ENCODE measurements around the gene OSER1. TPM values are rescaled to one million over a fixed set of nuclear protein-coding genes. Genes with fewer than 3 reads are reported as not detected.
A peak's percentile ranks its signal among the peaks of the same experiment; 100 is the strongest.

Gene OSER1
- total RNA-seq, 5 donors from 2014 or later (not counting 1 experiment from before 2014, with no cell fraction given), result 28.7 to 96.7 (median 35.4) TPM

DNA sequence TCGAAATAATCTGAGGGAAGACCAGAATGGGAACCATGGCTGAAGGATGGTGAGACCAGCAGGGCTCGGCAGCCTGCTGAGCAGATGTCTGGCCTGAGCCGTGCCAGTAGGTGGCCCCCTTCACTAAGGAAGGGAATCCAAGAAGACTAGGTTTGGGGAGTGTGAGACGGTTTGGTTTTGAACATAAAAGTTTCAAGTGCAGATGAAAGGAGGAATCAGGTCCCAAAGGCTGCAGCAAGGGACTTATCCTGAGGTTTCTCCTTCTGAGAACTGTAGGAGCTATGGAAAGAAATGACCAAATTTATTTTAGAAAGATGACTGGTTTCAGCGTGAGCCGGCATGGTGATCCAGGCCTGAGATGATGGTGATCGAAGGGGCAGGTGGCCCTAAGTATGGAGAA lies 4.6 kb upstream of the OSER1 start:
- 50% methylated on average over 7 of the region's 7 CpGs for WGBS (ENCODE audit: insufficient coverage)
- peak; percentile 49 to 84 (median 73) for DNase-seq
- ChIA-PET POLR2A (interaction anchor here (0.6 to 1.0 kb wide), 3 partner anchors 96 to 432 kb away, joined by 3 to 7 read pairs (median 4); partner anchors contain the start of gene FITM2 (in 1 of the 2)), CTCF (interaction anchor here (0.8 to 8.2 kb wide), 8 partner anchors 9 to 395 kb away, joined by 3 to 246 read pairs (median 4); partner anchors contain the start of gene FITM2 (in 2 of the 2))
- Mint-ChIP-seq H3K36me3 (peaks cover 14% of the 10 kb centered on the region), H3K4me3 (peak overlapping the region in 1 of 3 donors; percentile 39), H3K9me3 (no peaks in the 10 kb centered on the region), H3K27me3 (no peaks in the 10 kb centered on the region), H3K27ac (peak overlapping the region; percentile 36 to 88), H3K4me1 (peaks cover 68 to 78% (median 78%) of the 10 kb centered on the region in 3 donors)
- ATAC-seq (replicated peaks in 1 of 4), result no peak
- Histone ChIP-seq H3K27me3 (replicated peaks in 1 of 2; ENCODE audit: control insufficient read depth in 2 of 2, extremely low read depth in 1 of 2, insufficient read depth in 2 of 2, low read length in 1 of 2) (no peaks in the 10 kb centered on the region), H3K4me3 (ENCODE audit: control insufficient read depth in 1 of 2, extremely low read depth in 1 of 2, low read length in 1 of 2) (no peak overlapping the region), H3K27ac (ENCODE audit: low read length) (no peak overlapping the region), H3K9me3 (no peaks in the 10 kb centered on the region), H3K4me1 (ENCODE audit: control insufficient read depth in 1 of 2, extremely low read depth in 1 of 2, insufficient read depth in 2 of 2, low read length in 2 of 2) (peaks cover 34 to 58% of the 10 kb centered on the region in 2 experiments), H3K36me3 (ENCODE audit: control insufficient read depth in 2 of 2, extremely low read depth in 1 of 2, insufficient read depth in 1 of 2, low read length in 1 of 2) (peaks cover 0 to 2% of the 10 kb centered on the region in 2 donors)

DNA sequence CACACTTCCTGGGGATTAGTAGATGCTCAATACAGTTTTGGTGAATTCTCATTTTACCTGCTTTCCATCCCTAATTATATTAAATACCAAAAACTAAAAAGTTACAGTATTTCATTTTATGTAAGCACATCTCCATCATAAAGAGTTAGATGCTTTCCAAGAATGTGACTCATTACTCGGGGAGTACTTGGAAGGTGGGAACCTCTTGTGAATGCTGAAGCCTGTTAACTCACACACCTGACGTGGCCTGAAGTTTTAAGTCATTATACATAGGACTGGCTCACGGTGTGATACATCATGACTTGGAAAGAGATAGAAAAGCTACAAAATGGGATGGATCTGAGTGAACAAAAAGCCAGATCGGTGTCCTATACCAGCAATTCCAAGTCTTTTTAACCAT lies 2.2 kb upstream of the OSER1 start:
- Histone ChIP-seq H3K4me1 (ENCODE audit: control insufficient read depth in 1 of 2, extremely low read depth in 1 of 2, insufficient read depth in 2 of 2, low read length in 2 of 2) (peaks cover 35 to 45% of the 10 kb centered on the region in 2 experiments), H3K4me3 (ENCODE audit: control insufficient read depth in 1 of 2, extremely low read depth in 1 of 2, low read length in 1 of 2) (no peak overlapping the region), H3K36me3 (ENCODE audit: control insufficient read depth in 2 of 2, extremely low read depth in 1 of 2, insufficient read depth in 1 of 2, low read length in 1 of 2) (peaks cover 0 to 2% of the 10 kb centered on the region in 2 donors), H3K9me3 (no peaks in the 10 kb centered on the region), H3K27me3 (replicated peaks in 1 of 2; ENCODE audit: control insufficient read depth in 2 of 2, extremely low read depth in 1 of 2, insufficient read depth in 2 of 2, low read length in 1 of 2) (no peaks in the 10 kb centered on the region), H3K27ac (ENCODE audit: low read length) (no peak overlapping the region)
- ATAC-seq (replicated peaks in 1 of 4) (no peak), DNase-seq (no peak)
- WGBS (ENCODE audit: insufficient coverage), result 100% methylated on average over 1 of the region's 4 CpGs
- H3K9me3 Mint-ChIP-seq, result no peaks in the 10 kb centered on the region
- CTCF ChIA-PET, result interaction anchor here (1.9 to 8.2 kb wide), 2 partner anchors 97 to 98 kb away, joined by 13 to 111 read pairs; partner anchors contain the start of gene FITM2 (in 2 of the 2)
- peak overlapping the region; percentile 99 for H3K27ac Mint-ChIP-seq
- H3K4me3 Mint-ChIP-seq, result peak overlapping the region in 2 of 3 donors; percentile 97 to 99
- H3K36me3 Mint-ChIP-seq, result peaks cover 14% of the 10 kb centered on the region
- H3K27me3 Mint-ChIP-seq, result no peaks in the 10 kb centered on the region
- POLR2A ChIA-PET, result interaction anchor here in 1 of 2 donors (0.6 kb wide), 1 partner anchor 59 kb away, joined by 3 read pairs; no protein-coding TSS in a partner anchor
- H3K4me1 Mint-ChIP-seq, result peaks cover 67 to 78% (median 76%) of the 10 kb centered on the region in 3 donors

DNA sequence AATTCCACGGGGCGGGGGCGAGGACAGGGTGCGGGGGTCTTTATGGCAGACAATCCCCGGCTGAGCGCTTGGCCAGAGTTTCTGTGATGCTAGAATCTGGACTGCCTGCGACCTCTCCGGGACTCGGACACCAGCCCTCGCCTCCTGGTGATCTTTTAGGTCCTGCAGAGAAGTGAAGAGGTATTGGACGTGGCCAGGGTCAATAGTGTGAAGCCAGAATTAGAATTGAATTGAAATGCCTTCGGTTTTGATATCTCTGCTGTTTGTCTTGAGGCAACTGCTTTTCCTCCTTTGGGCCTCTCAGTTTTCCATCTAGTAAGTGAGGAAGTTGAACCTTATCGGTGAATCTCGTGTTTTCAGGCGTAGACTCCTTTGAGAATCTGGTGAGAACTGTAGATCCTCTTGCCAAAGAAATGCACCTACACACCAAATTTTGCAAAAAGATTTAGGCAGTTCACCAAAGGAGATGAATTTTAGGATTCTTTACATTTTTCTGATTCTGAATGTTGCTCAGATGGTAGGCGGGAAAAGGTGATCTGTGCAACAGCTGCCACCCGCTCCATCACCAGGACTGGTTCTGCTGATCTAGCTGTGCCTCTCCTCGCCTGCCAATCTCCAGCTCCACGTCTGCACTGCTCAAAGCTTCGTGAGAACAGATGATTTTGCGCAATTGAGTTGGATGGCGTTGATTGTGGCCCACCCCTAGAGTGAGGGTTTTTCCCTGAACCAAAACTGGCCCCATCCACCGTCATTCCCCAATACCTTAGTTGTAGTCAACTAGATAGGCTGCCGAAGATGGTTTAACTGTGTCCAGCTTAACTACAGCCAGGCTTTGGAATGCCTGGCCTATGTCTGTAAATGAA lies 837 bp upstream of the OSER1 start:
- H3K36me3 ChIP-seq (ENCODE audit: control insufficient read depth in 2 of 2, extremely low read depth in 1 of 2, insufficient read depth in 1 of 2, low read length in 1 of 2), result peaks cover 0 to 2% of the 10 kb centered on the region in 2 donors
- 16% methylated on average over 16 of the region's 24 CpGs for WGBS (ENCODE audit: insufficient coverage)
- POLR2A ChIA-PET, result interaction anchor here (0.7 to 0.9 kb wide), 2 partner anchors 100 to 394 kb away, joined by 3 to 4 read pairs; partner anchors contain the start of gene FITM2 (in 1 of the 2)
- Mint-ChIP-seq H3K36me3 (peaks cover 16% of the 10 kb centered on the region), H3K27ac (peak overlapping the region; percentile 99), H3K27me3 (no peaks in the 10 kb centered on the region), H3K4me1 (peaks cover 73 to 77% (median 77%) of the 10 kb centered on the region in 3 donors), H3K9me3 (no peaks in the 10 kb centered on the region), H3K4me3 (peak overlapping the region; percentile 96 to 99 (median 97))
- H3K27me3 ChIP-seq (replicated peaks in 1 of 2; ENCODE audit: control insufficient read depth in 2 of 2, extremely low read depth in 1 of 2, insufficient read depth in 2 of 2, low read length in 1 of 2), result no peaks in the 10 kb centered on the region
- no peaks in the 10 kb centered on the region for H3K9me3 ChIP-seq
- H3K4me3 ChIP-seq (ENCODE audit: control insufficient read depth in 1 of 2, extremely low read depth in 1 of 2, low read length in 1 of 2), result peak overlapping the region; percentile 78 to 81
- H3K4me1 ChIP-seq (ENCODE audit: control insufficient read depth in 1 of 2, extremely low read depth in 1 of 2, insufficient read depth in 2 of 2, low read length in 2 of 2), result peaks cover 28 to 33% of the 10 kb centered on the region in 2 experiments
- DNase-seq (peak in 8 of 35 experiments; percentile 14 to 49 (median 25)), ATAC-seq (replicated peaks in 1 of 4) (peak in 1 of 4 experiments; percentile 0)
- CTCF ChIA-PET, result interaction anchor here (0.5 to 1.9 kb wide), 5 partner anchors 98 to 728 kb away, joined by 3 to 13 read pairs (median 3); partner anchors contain the start of gene FITM2 (in 1 of the 2)
- H3K27ac ChIP-seq (ENCODE audit: low read length), result peak overlapping the region; percentile 87

DNA sequence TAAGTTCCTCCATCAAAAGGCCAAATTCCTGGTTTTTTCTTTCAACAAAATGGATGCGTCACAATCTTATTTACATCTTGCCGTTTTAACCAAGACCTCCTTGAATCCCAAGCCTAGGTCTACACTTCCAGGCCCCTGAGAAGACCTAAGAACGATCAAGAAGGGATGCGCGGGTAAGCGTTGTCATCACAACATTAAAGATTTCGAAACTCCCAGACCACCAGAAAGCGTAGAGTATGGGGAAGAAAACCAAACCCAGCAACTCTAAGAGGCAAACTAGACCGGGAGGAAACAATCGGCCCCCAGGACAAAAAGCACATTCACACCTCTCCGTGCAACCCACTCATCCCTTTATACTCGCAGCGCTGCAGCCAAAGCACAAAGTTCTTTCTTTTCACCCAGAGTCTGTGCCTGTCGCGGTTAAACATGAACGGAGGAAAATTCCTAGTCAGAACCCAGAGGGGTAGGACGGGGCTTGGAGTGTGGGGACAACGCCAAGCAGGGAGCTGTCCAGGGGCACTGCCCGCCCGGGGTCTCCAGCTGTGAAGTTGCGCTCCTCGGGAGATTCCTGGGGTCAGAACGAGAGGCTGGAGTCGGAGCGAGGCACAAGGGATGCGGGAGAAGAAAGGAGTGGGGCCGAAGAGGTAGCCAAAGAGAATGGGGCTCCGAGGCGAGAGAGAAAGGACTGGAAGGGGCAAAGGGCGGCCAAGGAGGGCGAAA lies 725 bp downstream of the OSER1 start:
- peaks cover 64 to 71% (median 68%) of the 10 kb centered on the region in 3 donors for H3K4me1 Mint-ChIP-seq

DNA sequence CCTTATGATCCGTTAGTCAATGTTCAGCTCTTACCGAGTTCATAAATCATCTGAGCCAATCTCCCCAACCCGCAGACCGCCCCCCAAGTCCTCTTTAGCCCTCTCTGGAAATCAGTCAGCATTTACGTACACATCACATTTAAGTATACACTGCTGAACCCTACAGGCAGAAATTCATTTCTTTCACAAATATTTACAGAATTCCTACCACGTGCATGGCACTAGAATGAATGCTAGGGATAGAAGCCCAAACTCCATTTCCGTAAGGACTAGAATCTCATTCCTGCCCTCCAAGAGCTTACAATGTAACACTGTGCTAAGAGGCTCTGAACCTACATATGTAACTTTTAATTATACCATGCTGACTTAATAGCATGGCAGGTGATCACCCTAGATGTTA lies 1.8 kb downstream of the OSER1 start:
- no peak overlapping the region for H3K27ac ChIP-seq (ENCODE audit: low read length)
- Mint-ChIP-seq H3K9me3 (no peaks in the 10 kb centered on the region), H3K27ac (peak overlapping the region; percentile 13 to 92), H3K27me3 (no peaks in the 10 kb centered on the region), H3K4me1 (peaks cover 57 to 65% (median 64%) of the 10 kb centered on the region in 3 donors), H3K36me3 (peaks cover 19% of the 10 kb centered on the region), H3K4me3 (peak overlapping the region; percentile 96 to 99 (median 97))
- DNase-seq, result no peak
- peaks cover 0 to 20% of the 10 kb centered on the region in 2 donors for H3K36me3 ChIP-seq (ENCODE audit: control insufficient read depth in 2 of 2, extremely low read depth in 1 of 2, insufficient read depth in 1 of 2, low read length in 1 of 2)
- no peak overlapping the region for H3K4me3 ChIP-seq (ENCODE audit: control insufficient read depth in 1 of 2, extremely low read depth in 1 of 2, low read length in 1 of 2)
- no peaks in the 10 kb centered on the region for H3K9me3 ChIP-seq
- no peak for ATAC-seq (replicated peaks in 1 of 4)
- POLR2A ChIA-PET, result interaction anchor here (0.5 to 0.9 kb wide), 4 partner anchors 9 to 313 kb away, joined by 3 to 5 read pairs (median 3); partner anchors contain the start of gene SERINC3 (in 1 of the 2)
- H3K27me3 ChIP-seq (replicated peaks in 1 of 2; ENCODE audit: control insufficient read depth in 2 of 2, extremely low read depth in 1 of 2, insufficient read depth in 2 of 2, low read length in 1 of 2), result no peaks in the 10 kb centered on the region
- 71% methylated on average over 4 of the region's 7 CpGs for WGBS (ENCODE audit: insufficient coverage)
- CTCF ChIA-PET, result interaction anchor here in 1 of 2 donors (1.1 to 2.0 kb wide), 2 partner anchors 13 to 19 kb away, joined by 3 to 6 read pairs; no protein-coding TSS in a partner anchor
- peaks cover 25% of the 10 kb centered on the region in 2 experiments for H3K4me1 ChIP-seq (ENCODE audit: control insufficient read depth in 1 of 2, extremely low read depth in 1 of 2, insufficient read depth in 2 of 2, low read length in 2 of 2)

More for the DNA sequence above, 725 bp downstream of the OSER1 start:
- Histone ChIP-seq H3K27ac (ENCODE audit: low read length) (peak overlapping the region; percentile 79), H3K27me3 (replicated peaks in 1 of 2; ENCODE audit: control insufficient read depth in 2 of 2, extremely low read depth in 1 of 2, insufficient read depth in 2 of 2, low read length in 1 of 2) (no peaks in the 10 kb centered on the region), H3K4me3 (ENCODE audit: control insufficient read depth in 1 of 2, extremely low read depth in 1 of 2, low read length in 1 of 2) (peak overlapping the region; percentile 85 to 92), H3K9me3 (no peaks in the 10 kb centered on the region), H3K4me1 (ENCODE audit: control insufficient read depth in 1 of 2, extremely low read depth in 1 of 2, insufficient read depth in 2 of 2, low read length in 2 of 2) (peaks cover 25 to 27% of the 10 kb centered on the region in 2 experiments), H3K36me3 (ENCODE audit: control insufficient read depth in 2 of 2, extremely low read depth in 1 of 2, insufficient read depth in 1 of 2, low read length in 1 of 2) (peaks cover 0 to 15% of the 10 kb centered on the region in 2 donors)
- Mint-ChIP-seq H3K36me3 (peaks cover 16% of the 10 kb centered on the region), H3K27ac (peak overlapping the region; percentile 92 to 99), H3K9me3 (no peaks in the 10 kb centered on the region), H3K27me3 (no peaks in the 10 kb centered on the region), H3K4me3 (peak overlapping the region; percentile 96 to 99 (median 97))
- no peak for ATAC-seq (replicated peaks in 1 of 4)
- ChIA-PET POLR2A (no interaction called here), CTCF (interaction anchor here in 1 of 2 donors (1.0 to 2.0 kb wide), 2 partner anchors 9 to 20 kb away, joined by 4 to 6 read pairs; no protein-coding TSS in a partner anchor)
- WGBS (ENCODE audit: insufficient coverage), result 4% methylated on average over 22 of the region's 31 CpGs
- peak in 3 of 35 experiments; percentile 6 to 27 (median 12) for DNase-seq

Data from T-cell (primary cell).